AG20443 (cell line): Measurements from ENCODE around the gene THSD4.
"Not testable (repeated sequence)": the region's sequence is repeated elsewhere in the genome, so short reads cannot be mapped to it uniquely, and the experiment has no call there.

Experiments
- DNase-seq: peaks from one replicate; pipeline ENCODE4 v3.0.0; 2012; ENCODE audit warnings: low spot score, mixed read lengths

Gene THSD4

GRCh38 chr15:71294251-71294910 is 179.1 kb downstream of the THSD4 start:
- peak; percentile 57 for DNase-seq

- DNase-seq, result peak; percentile 90
These were observed 179.8 kb downstream of the THSD4 start for GRCh38 chr15:71294911-71295602.

- DNase-seq, result no peak
These were observed 180.5 kb downstream of the THSD4 start for GRCh38 chr15:71295603-71296314.

- no peak for DNase-seq
These were observed 181.0 kb downstream of the THSD4 start for GRCh38 chr15:71296315-71296679.

- peak; percentile 39 for DNase-seq
These were observed 186.8 kb downstream of the THSD4 start for GRCh38 chr15:71301958-71302621.

- no peak for DNase-seq
These were observed 187.7 kb downstream of the THSD4 start for GRCh38 chr15:71302861-71303410.

GRCh38 chr15:71303977-71304376 is 188.7 kb downstream of the THSD4 start:
- no peak for DNase-seq

GRCh38 chr15:71304681-71305080 is 189.4 kb downstream of the THSD4 start:
- DNase-seq, result no peak

GRCh38 chr15:71306538-71306937 is 191.3 kb downstream of the THSD4 start:
- no peak for DNase-seq

GRCh38 chr15:71312194-71312708 is 197.0 kb downstream of the THSD4 start:
- DNase-seq, result no peak

- DNase-seq, result no peak
These were observed 197.6 kb downstream of the THSD4 start for GRCh38 chr15:71312731-71313460.

- DNase-seq, result no peak
These were observed 198.5 kb downstream of the THSD4 start for GRCh38 chr15:71313806-71314205.

- no peak for DNase-seq
These were observed 199.8 kb downstream of the THSD4 start for GRCh38 chr15:71314956-71315537.

GRCh38 chr15:71316911-71317310 is 201.6 kb downstream of the THSD4 start:
- no peak for DNase-seq

GRCh38 chr15:71319424-71319823 is 204.2 kb downstream of the THSD4 start:
- not testable (repeated sequence) for DNase-seq

GRCh38 chr15:71319935-71320334 is 204.7 kb downstream of the THSD4 start:
- DNase-seq, result no peak

- DNase-seq, result no peak
These were observed 207.8 kb downstream of the THSD4 start for GRCh38 chr15:71323082-71323481.

- DNase-seq, result no peak
These were observed 208.3 kb downstream of the THSD4 start for GRCh38 chr15:71323584-71323983.

GRCh38 chr15:71325481-71325880 is 210.2 kb downstream of the THSD4 start:
- DNase-seq, result no peak

- no peak for DNase-seq
These were observed 213.2 kb downstream of the THSD4 start for GRCh38 chr15:71328453-71328852.

- no peak for DNase-seq
These were observed 213.8 kb downstream of the THSD4 start for GRCh38 chr15:71329041-71329440.
